DMS79 (cell line): ENCODE results near the gene RARRES1.
"Not testable (repeated sequence)": the region's sequence is repeated elsewhere in the genome, so short reads cannot be mapped to it uniquely, and the experiment has no call there.

Experiments
- DNase-seq: peaks from one replicate; lab custom pipeline; 2025; lab: John Stamatoyannopoulos, UW

The RARRES1 gene

GRCh38 chr3:158696618-158697017 is 35.6 kb downstream of the RARRES1 start:
- DNase-seq, result no peak

DNA sequence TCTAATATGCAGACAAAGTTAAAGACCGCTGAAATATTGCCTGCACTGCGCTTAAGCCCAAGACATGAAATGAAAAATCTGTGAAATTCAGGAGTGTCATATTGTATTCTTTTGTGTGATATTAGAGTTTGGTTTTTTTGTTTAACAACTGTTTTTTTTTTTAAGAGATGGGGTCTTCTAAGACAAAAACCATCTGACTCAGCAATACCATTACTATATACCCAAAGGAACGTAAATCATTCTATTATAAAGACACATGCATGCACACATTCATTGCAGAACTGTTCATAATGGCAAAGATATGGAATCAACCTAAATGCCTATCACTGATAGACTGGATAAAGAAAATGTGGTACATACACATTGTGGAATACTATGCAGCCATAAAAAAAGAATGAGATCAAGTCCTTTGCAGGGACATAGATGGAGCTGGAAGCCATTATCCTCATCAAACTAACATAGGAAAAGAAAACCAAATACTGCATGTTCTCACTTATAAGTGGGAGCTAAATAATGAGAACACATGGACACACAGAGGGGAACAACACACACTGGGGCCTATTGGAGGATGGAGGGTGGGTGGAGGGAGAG is 38.3 kb downstream of the RARRES1 start:
- not testable (repeated sequence) for DNase-seq

GRCh38 chr3:158685159-158685558 is 47.1 kb downstream of the RARRES1 start:
- DNase-seq, result no peak

DNA sequence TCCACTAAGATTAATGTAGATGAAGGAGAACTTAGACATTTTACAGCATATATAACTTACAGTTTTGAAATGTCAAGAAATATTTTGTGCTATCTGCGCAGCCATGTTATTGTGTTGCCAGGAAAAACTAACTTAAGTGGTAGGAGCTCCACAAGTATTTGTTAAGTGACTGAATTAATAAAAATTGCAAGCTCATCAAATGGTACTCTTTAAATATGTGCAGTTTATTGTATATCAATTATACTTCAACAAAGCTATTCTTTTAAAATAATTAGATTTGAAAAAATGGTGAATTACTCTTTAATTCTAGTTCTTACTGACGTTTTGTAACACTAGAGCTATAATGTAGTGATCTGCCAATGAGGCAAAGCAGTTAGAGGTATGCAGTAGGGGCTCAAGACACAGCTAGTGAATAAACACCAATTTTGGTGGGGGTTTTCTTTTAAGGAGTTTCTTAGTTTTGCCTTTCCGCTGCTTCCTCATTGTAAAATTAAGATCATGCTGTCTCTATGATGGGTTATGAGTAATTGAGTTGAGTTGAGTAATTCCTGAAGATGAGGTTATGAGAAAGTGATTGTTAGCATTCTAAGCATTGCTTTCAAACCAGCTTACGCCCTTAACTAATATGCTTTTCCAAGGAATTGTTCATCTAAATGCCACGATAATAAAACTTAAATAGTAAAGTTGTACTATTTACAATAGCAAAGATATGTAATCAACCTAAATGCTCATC is 48.9 kb downstream of the RARRES1 start:
- DNase-seq, result no peak

GRCh38 chr3:158680861-158681260 is 51.4 kb downstream of the RARRES1 start:
- DNase-seq, result no peak

DNA sequence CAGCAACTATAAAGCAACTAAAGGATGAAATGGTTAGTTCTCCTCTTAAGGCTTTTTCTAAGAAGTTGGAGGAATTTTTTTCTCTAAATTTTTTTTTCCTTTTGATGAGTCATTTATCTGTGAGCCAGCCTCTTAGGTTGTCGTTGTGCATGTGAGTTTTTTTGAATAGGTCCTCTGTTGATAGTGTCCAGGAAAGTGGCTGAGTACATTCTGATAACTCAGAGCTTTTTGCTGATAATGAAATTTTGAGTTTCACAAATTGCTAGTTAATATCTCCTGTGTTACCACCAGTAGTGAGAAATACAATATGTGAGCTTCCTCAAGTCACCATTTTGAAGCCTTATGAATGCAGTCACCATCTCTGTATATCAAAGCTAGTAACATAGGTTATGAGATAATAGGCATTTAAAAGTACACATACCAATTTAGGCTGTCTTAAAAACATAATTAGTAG is 52.7 kb downstream of the RARRES1 start:
- DNase-seq, result no peak

- DNase-seq, result no peak
Measured at GRCh38 chr3:158678687-158679086, 53.6 kb downstream of the RARRES1 start.

DNA sequence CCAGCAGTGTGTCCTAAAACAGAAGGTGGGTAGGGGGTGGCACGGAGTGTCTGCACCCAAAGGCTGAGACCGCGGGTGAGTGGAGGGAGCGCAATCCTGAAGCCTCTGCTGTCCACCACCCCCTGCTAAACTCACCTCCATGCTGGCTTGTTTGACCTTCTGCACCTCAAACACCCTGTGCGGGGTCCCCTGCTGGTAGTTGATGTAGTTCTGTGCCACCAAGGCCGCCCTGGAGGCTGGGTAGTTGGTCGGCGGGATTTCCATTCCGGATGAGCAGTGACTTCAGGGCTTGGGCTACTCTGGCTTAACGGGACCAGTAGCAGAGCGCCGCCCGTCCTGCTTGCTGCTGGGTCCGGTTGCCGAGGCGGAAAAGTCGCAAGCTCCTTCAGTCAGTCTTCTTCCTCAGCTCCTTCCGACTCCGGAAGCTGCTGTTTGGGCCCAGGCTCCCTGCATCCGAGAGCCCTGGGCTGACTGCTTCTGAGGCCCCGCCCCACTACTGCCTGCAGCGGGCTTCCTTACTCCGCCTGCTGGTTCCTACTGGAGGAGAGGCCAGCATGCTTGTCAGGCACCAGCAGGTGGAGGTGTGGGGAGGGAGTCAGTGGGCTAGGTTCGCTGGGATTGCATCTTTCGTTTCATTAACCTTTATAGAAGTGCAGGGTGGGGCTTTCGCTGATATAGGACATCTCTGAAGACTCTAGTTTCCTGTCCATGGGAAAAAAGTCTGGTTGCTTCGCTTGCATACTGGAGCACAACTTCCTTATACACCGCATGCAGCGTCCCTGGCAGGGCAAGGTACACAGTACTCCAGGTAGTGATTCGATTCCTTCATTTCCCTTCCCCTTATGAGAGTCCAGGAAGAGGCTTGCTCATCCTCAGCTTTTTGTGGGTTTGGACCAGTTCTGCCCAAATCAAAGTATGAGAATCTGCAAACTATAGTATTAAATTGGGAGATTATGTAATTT is 59.8 kb downstream of the RARRES1 start, which contains the start of gene LXN:
Gene LXN (minus strand): TSS at position 434 of the 962 bp plus-strand sequence. CDS start 170 bp downstream, at position 264.
- DNase-seq, result no peak

GRCh38 chr3:158671821-158672214 is 60.4 kb downstream of the RARRES1 start:
- no peak for DNase-seq

DNA sequence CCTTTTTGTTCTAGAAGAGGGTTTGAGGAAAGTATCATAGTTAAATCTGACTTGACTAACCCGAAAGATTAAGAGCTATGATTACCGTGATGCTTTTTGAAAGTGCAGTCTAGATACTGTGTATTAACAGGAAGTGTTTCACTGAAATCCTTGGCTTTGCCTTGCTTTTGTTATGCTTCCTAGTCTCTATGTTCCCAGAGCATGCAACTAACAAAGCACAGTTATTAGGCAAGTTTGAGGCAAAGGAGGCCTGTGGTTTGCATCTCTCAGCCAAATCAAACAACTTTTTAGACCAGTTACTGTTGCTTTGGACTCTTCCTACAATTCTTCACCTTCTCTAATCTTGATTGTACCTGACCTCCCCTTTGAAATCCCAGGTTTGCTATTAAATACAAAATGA is 63.8 kb downstream of the RARRES1 start:
- DNase-seq, result no peak

DNA sequence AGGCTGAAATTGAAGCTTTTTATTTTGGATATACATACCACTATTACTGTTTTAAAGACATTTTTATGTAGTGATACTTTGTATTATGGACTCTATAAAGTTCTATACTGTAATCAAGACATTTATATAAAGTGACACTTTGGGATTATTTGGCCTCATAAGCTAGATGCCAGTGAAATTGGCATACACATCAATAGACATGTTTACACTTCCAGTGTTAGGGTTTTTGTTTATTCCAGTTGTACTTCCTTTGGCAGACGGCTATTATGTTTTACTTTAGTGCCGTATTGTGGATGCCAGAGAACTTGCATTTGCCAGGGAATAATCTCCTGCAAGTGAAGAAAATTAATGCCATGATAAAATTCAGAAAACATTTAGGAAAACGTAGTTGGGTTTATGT is 65.8 kb downstream of the RARRES1 start:
- no peak for DNase-seq

GRCh38 chr3:158663832-158664231 is 68.4 kb downstream of the RARRES1 start:
- DNase-seq, result no peak

DNA sequence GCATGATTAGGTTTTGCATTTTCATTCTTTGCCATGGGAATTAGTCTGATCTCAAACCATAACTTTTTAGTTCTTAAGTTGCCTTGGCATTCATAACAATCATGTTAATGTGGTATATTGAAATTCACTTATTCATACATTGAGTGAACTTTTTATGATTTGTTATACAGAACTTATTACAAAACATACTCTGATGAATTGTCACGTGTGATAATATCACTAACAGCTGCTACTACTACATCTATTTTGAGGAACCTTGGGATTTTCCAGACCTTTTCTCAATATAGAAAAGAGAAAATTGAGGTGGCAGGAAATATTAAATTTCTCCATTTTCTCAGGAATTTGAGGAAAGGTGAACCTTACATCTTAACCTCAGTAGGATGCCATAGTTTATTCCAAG is 69.0 kb downstream of the RARRES1 start:
- DNase-seq, result no peak

- DNase-seq, result no peak
Measured at GRCh38 chr3:158660711-158661110, 71.5 kb downstream of the RARRES1 start.

- no peak for DNase-seq
Measured at GRCh38 chr3:158659454-158660237, 72.6 kb downstream of the RARRES1 start.

GRCh38 chr3:158658889-158659288 is 73.4 kb downstream of the RARRES1 start:
- no peak for DNase-seq

- no peak for DNase-seq
Measured at GRCh38 chr3:158652463-158652862, 79.8 kb downstream of the RARRES1 start.

DNA sequence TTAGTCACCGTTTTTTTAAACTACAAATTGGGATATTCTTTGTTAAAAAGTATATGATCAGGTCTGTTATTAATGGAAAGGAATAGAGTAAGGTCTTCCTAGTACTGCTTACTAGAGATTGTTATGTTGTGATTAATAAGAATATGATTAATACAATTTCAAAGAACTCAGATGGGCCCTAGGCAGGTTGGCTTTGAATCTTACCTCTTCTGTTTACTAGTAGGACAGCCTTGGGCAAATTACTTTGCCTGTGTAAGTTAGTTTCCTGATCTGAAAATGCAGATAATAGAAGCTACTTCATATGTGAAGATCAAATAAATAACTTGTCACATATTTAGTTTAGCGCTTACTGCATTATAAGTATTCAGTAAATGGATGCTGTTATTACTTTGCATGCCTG is 81.1 kb downstream of the RARRES1 start:
- no peak for DNase-seq

GRCh38 chr3:158649791-158650190 is 82.5 kb downstream of the RARRES1 start:
- no peak for DNase-seq
